Prostate gland (tissue), 2 donors: ENCODE data around the gene DSCAM. TPM values are rescaled to one million over a fixed set of nuclear protein-coding genes. Genes with fewer than 3 reads are reported as not detected.

ENCODE experiments used
- DNase-seq: peaks from one replicate; pipeline ENCODE4 v3.0.0-alpha.2; 2019; ENCODE audit warnings: low spot score
- H3K27ac ChIP-seq, 2 donors: fragments of 200-600 bp; sonication (generic); 2 replicates each; pipeline ENCODE4 v1.5.1; 2017 to 2019
- H3K27me3 ChIP-seq: fragments of 200-600 bp; sonication (generic); replicated peaks from 2 replicates; pipeline ENCODE4 v1.5.1; 2019; ENCODE audit not compliant: insufficient read depth
- H3K36me3 ChIP-seq, 2 donors: fragments of 200-600 bp; sonication (generic); 1 replicate in 1 of 2; 2 replicates in 1 of 2; pipeline versions ENCODE4 v1.5.1 to v1.8.1; 2017 to 2019
- H3K4me1 ChIP-seq: fragments of 200-600 bp; sonication (generic); replicated peaks from 2 replicates; pipeline ENCODE4 v1.5.1; 2019
- H3K4me3 ChIP-seq, 2 donors: fragments of 200-600 bp; sonication (generic); 2 replicates each; pipeline ENCODE4 v1.5.1; 2017 to 2019
- H3K9me3 ChIP-seq: fragments of 200-600 bp; sonication (generic); 2 replicates; pipeline ENCODE4 v1.5.1; 2017
- CTCF ChIP-seq, 4 experiments: fragments of 200-600 bp in 2 of 4; fragments of 450-650 bp in 2 of 4; sonication (generic) in 2 of 4; IDR thresholded peaks; 1 replicate in 3 of 4; 2 replicates in 1 of 4; pipeline ENCODE4 v1.5.1; 2016 to 2019; ENCODE audit warnings: antibody characterized with exemption in 4 of 4, mild to moderate bottlenecking in 2 of 4, moderate library complexity in 2 of 4
- POLR2A ChIP-seq: fragments of 450-650 bp; IDR thresholded peaks from one replicate; pipeline ENCODE4 v1.6.1; 2016; ENCODE audit warnings: antibody characterized with exemption, mild to moderate bottlenecking
- POLR2AphosphoS5 ChIP-seq: sonication (generic); formaldehyde crosslinking; IDR thresholded peaks from one replicate; pipeline ENCODE4 v1.6.1; 2017; ENCODE audit warnings: antibody characterized with exemption
- WGBS: methylation state at CpG from one replicate; pipeline ENCODE4 v1.1.5; 2018; 5-methylcytosine and 5-hydroxymethylcytosine counted together
- intact Hi-C: fragments of 100-400 bp; cut with DNase I; formaldehyde crosslinking; loops from one replicate; pipeline ENCODE4 v1.14.2; 2022
- total RNA-seq, 2 donors: library from RNA; depleted of rRNA; stranded (reverse); fragments of >200 nt; gene quantifications; one replicate each; pipeline ENCODE4 v1.1.0, GENCODE V29; 2016

Gene DSCAM
- total RNA-seq, 2 donors from 2014 or later, result under 0.01 to 1.6 TPM

- intact Hi-C loops, result no loop called here
- H3K27ac ChIP-seq, result no peak overlapping the region
- H3K36me3 ChIP-seq, result no peaks in the 10 kb centered on the region
- DNase-seq, result no peak
- no peak overlapping the region for H3K4me3 ChIP-seq
- no peaks in the 10 kb centered on the region for H3K27me3 ChIP-seq
- no peaks in the 10 kb centered on the region for H3K4me1 ChIP-seq
- TF ChIP-seq CTCF (IDR thresholded peaks at IDR 0.05) (no peak), POLR2A (no peak), POLR2AphosphoS5 (no peak)
- 89% methylated on average over 14 of the region's 14 CpGs for WGBS
- H3K9me3 ChIP-seq, result no peaks in the 10 kb centered on the region
These were observed 873.8 kb downstream of the DSCAM start for GRCh38 chr21:39972976-39973770.

GRCh38 chr21:39972471-39972870, 874.5 kb downstream of the DSCAM start:
- H3K4me1 ChIP-seq, result no peaks in the 10 kb centered on the region
- intact Hi-C loops, result no loop called here
- DNase-seq, result no peak
- no peaks in the 10 kb centered on the region for H3K9me3 ChIP-seq
- no peak overlapping the region for H3K4me3 ChIP-seq
- no peak for TF ChIP-seq CTCF (IDR thresholded peaks at IDR 0.05)
- no peak for TF ChIP-seq POLR2A
- no peak for TF ChIP-seq POLR2AphosphoS5
- H3K27me3 ChIP-seq, result no peaks in the 10 kb centered on the region
- H3K27ac ChIP-seq, result no peak overlapping the region
- H3K36me3 ChIP-seq, result no peaks in the 10 kb centered on the region
- WGBS, result 50% methylated on average over 4 of the region's 4 CpGs

GRCh38 chr21:39971956-39972355, 875.0 kb downstream of the DSCAM start:
- 21% methylated on average over 2 of the region's 2 CpGs for WGBS
- TF ChIP-seq POLR2A (no peak), POLR2AphosphoS5 (no peak), CTCF (IDR thresholded peaks at IDR 0.05) (no peak)
- H3K27me3 ChIP-seq, result no peaks in the 10 kb centered on the region
- no peaks in the 10 kb centered on the region for H3K9me3 ChIP-seq
- no peak overlapping the region for H3K4me3 ChIP-seq
- H3K36me3 ChIP-seq, result no peaks in the 10 kb centered on the region
- intact Hi-C loops, result no loop called here
- no peak overlapping the region for H3K27ac ChIP-seq
- DNase-seq, result no peak
- H3K4me1 ChIP-seq, result no peaks in the 10 kb centered on the region

GRCh38 chr21:39969691-39970364, 877.1 kb downstream of the DSCAM start:
- Histone ChIP-seq H3K27me3 (no peaks in the 10 kb centered on the region), H3K9me3 (no peaks in the 10 kb centered on the region), H3K27ac (no peak overlapping the region), H3K4me3 (no peak overlapping the region), H3K4me1 (no peaks in the 10 kb centered on the region), H3K36me3 (no peaks in the 10 kb centered on the region)
- TF ChIP-seq POLR2AphosphoS5 (no peak), CTCF (IDR thresholded peaks at IDR 0.05) (no peak), POLR2A (no peak)
- intact Hi-C loops, result no loop called here
- no peak for DNase-seq
- 89% methylated on average over 8 of the region's 8 CpGs for WGBS

- WGBS, result 95% methylated on average over 2 of the region's 2 CpGs
- TF ChIP-seq POLR2AphosphoS5 (no peak), CTCF (IDR thresholded peaks at IDR 0.05) (no peak), POLR2A (no peak)
- H3K4me3 ChIP-seq, result no peak overlapping the region
- no peaks in the 10 kb centered on the region for H3K27me3 ChIP-seq
- no peak for DNase-seq
- no peaks in the 10 kb centered on the region for H3K9me3 ChIP-seq
- no peak overlapping the region for H3K27ac ChIP-seq
- intact Hi-C loops, result no loop called here
- no peaks in the 10 kb centered on the region for H3K36me3 ChIP-seq
- no peaks in the 10 kb centered on the region for H3K4me1 ChIP-seq
These were observed 878.9 kb downstream of the DSCAM start for GRCh38 chr21:39968010-39968409.
